Measurements from ENCODE around the gene GPC6.

The GPC6 gene

DNA sequence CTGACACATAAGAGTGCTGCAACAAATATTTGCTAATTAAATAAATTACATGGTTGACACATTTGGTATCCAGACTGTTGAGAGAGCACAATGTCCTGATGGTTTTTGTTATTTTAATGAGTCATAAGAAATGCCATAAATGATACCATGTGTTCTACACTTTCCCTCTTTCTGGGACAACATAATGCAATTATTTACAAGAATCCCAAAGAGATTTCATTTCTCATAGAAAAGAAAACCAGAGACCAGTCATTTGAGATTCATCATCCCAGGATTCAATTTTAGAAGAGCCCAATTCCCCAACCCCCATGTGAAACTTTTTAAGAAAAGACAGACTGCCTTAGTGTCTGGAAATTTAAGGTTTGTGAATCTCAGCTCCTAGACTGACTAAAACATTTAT lies 853.3 kb downstream of the GPC6 start:
- no peak for DNase-seq (ENCODE audit: low read depth)
- TF ChIP-seq, protein P1, sequence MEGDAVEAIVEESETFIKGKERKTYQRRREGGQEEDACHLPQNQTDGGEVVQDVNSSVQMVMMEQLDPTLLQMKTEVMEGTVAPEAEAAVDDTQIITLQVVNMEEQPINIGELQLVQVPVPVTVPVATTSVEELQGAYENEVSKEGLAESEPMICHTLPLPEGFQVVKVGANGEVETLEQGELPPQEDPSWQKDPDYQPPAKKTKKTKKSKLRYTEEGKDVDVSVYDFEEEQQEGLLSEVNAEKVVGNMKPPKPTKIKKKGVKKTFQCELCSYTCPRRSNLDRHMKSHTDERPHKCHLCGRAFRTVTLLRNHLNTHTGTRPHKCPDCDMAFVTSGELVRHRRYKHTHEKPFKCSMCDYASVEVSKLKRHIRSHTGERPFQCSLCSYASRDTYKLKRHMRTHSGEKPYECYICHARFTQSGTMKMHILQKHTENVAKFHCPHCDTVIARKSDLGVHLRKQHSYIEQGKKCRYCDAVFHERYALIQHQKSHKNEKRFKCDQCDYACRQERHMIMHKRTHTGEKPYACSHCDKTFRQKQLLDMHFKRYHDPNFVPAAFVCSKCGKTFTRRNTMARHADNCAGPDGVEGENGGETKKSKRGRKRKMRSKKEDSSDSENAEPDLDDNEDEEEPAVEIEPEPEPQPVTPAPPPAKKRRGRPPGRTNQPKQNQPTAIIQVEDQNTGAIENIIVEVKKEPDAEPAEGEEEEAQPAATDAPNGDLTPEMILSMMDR (IDR thresholded peaks at IDR 0.05; ENCODE audit: control insufficient read depth, insufficient read depth, low read depth, low read length, missing control alignments), result no peak
- H3K4me3 ChIP-seq (ENCODE audit: control insufficient read depth, low read depth, low read length), result no peak overlapping the region

DNA sequence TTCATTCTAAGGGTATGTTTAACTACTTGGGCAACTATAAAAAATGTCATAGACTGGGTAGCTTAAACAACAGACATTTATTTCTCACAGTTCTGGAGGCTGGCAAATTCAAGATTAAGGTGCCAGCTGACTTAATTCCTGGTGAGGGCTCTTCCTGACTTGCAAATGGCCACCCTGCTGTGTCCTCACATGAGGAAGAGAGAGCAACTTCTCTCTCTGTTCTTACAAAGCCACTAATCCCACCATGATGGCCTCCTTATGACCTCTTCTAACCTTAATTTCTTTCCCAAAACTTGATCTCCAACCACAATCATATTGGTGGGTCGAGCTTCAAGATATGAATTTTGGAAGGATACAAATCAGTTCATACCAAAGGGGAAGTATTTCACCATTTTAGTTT lies 853.9 kb downstream of the GPC6 start:
- H3K4me3 ChIP-seq (ENCODE audit: control insufficient read depth, low read depth, low read length), result no peak overlapping the region
- TF ChIP-seq, protein P1 (IDR thresholded peaks at IDR 0.05; ENCODE audit: control insufficient read depth, insufficient read depth, low read depth, low read length, missing control alignments), result no peak
- no peak for DNase-seq (ENCODE audit: low read depth)

DNA sequence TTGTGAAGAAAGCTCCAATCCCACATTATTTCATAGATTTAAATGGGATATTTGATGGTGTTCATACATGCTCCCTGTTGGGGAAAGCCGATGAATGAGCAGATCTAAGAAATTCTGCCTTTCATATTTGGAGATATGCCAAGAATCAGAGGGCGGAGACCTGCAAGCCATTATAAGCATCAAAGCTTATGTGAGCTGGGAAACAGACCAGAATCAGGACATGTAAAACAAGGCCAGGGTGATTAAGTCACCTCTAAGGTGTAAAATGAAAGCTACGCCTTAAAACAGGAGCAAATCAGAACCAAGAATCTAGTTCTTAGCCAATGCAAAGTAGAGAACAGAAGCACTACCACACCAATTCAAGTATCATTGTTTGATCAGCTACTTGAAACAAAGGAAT lies 860.5 kb downstream of the GPC6 start:
- TF ChIP-seq, protein P1 (IDR thresholded peaks at IDR 0.05; ENCODE audit: control insufficient read depth, insufficient read depth, low read depth, low read length, missing control alignments), result no peak
- DNase-seq (ENCODE audit: low read depth), result no peak
- no peak overlapping the region for H3K4me3 ChIP-seq (ENCODE audit: control insufficient read depth, low read depth, low read length)

DNA sequence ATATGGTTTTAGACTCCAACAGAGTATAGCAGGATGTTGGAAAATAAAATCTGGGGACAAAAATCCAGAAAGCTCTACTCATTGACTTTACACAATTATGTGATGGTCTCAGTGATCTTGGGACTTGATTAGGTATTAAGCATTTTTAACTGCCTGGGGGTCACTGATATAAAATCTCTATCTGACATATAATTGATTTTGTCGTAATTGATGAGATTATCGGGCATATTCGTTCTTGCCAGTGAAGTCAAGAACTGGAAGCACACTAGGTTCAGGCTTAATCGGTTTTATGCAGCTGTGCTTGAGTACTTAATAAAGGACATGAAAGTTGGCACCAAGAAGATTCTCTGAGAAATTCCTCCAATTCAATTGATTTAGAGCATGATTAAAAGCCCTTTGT lies 862.1 kb downstream of the GPC6 start:
- no peak for DNase-seq (ENCODE audit: low read depth)
- TF ChIP-seq, protein P1 (IDR thresholded peaks at IDR 0.05; ENCODE audit: control insufficient read depth, insufficient read depth, low read depth, low read length, missing control alignments), result no peak
- H3K4me3 ChIP-seq (ENCODE audit: control insufficient read depth, low read depth, low read length), result no peak overlapping the region

DNA sequence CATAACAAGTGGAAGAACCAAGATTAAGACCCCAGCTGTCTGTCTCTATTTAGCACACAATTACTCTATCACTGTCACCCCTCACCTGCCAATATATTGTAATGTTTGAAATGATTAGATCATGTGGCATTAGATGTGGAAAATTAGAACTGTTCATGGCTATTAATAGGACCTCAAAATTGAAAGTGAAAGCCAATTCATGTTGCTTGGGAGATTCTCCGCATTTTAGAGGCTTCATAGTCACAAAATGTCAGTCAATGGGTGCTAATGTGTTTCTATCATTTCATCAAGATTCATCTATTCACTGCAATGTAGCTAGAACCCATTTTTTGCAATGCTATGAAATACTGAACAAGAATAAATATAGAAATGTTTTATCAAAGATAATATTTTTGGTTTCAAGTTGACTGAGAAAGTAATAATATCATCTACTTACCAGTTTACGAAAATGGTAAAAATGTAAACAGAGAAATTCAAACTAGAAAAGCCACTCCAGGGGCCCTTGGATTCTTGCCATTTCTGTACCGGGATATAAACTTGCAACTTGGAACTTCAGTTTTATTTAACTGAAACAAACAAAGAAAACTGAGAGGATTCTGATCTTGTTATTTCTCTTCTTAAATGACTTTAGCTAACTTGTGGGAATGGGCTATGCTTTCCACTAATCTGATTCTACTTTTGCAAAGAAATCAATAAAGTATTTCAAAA lies 864.3 kb downstream of the GPC6 start:
- H3K4me3 ChIP-seq (ENCODE audit: control insufficient read depth, low read depth, low read length), result no peak overlapping the region
- no peak for DNase-seq (ENCODE audit: low read depth)
- TF ChIP-seq, protein P1 (IDR thresholded peaks at IDR 0.05; ENCODE audit: control insufficient read depth, insufficient read depth, low read depth, low read length, missing control alignments), result no peak

DNA sequence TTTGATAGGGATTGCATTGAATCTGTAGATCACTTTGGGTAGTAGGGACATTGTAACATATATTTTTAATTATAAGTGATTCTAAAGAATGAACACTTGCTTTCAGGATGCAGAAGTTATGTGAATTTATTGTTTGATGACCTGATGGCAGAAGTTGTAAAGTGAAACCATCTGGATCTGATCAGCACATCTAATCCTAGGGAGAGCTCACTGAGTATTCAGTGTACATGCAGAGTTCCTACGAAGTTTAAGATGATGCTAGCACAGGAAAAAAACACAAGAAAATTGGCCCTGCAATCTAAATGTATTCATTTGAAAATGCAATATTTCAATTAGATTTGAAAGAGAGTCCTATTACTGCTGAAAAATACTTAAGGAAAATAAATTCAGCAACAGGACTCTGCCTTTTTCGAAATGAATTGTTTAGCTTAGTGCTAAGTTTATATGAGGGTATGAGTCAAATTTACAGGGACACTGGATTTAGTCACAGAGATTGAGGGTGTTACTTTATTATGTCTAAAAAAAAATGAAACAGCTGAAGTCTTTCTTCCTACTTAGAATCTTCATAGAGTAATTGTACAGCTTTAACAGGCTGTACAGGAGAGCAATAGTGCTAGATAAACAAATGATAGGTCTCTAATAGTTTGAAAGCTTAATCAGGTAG lies 867.2 kb downstream of the GPC6 start:
- no peak overlapping the region for H3K4me3 ChIP-seq (ENCODE audit: control insufficient read depth, low read depth, low read length)
- DNase-seq (ENCODE audit: low read depth), result peak; percentile 38
- TF ChIP-seq, protein P1 (IDR thresholded peaks at IDR 0.05; ENCODE audit: control insufficient read depth, insufficient read depth, low read depth, low read length, missing control alignments), result no peak
